ENCODE results near the gene GRB14.
"Not testable (repeated sequence)": the region's sequence is repeated elsewhere in the genome, so short reads cannot be mapped to it uniquely, and the experiment has no call there.

Gene GRB14

DNA sequence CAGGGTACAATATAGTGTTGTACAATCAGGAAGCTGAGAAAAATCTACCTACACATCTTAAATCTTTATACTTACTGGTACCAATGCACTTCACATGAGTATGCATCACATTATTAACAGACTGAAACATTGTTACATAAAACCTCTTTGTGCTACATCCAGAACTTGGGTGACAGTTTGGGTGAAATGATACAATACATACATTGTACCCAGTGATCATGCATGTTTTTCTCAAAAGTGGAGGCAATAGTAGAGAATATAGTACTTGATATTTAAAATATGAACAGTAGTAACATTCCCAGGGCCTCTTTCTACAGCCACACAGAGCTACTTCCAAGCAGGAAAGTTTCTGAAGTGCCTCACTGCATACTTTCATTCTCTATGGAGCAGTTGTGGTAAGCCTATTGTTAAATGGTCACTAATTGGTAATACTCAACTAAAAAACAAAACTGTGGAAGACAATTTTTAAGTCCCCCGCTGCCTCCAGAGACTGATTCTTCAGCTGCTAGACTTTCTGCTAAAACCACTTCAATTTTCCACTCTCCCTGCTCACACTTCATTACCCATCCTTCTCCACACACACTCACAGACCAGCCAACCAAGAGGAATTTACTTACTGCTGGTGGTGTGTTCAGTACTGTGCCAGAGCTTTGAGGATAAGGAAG, 22.9 kb upstream of the GRB14 start:
- H3K36me3 ChIP-seq (ENCODE audit: control insufficient read depth, insufficient read depth, low read length): no peaks in the 10 kb centered on the region
- H3K4me3 ChIP-seq (ENCODE audit: low read depth, low read length): no peak overlapping the region
- no peaks in the 10 kb centered on the region for H3K4me1 ChIP-seq (ENCODE audit: control insufficient read depth, insufficient read depth, low read length)
- no peaks in the 10 kb centered on the region for H3K27me3 ChIP-seq (ENCODE audit: control insufficient read depth, insufficient read depth, low read length)
- no peak overlapping the region for H3K27ac ChIP-seq (ENCODE audit: low read depth, low read length)
- H3K9ac ChIP-seq (ENCODE audit: low read depth, low read length): no peak overlapping the region
- peaks cover 11% of the 10 kb centered on the region for H3K9me3 ChIP-seq (ENCODE audit: control insufficient read depth, insufficient read depth, low read length)

DNA sequence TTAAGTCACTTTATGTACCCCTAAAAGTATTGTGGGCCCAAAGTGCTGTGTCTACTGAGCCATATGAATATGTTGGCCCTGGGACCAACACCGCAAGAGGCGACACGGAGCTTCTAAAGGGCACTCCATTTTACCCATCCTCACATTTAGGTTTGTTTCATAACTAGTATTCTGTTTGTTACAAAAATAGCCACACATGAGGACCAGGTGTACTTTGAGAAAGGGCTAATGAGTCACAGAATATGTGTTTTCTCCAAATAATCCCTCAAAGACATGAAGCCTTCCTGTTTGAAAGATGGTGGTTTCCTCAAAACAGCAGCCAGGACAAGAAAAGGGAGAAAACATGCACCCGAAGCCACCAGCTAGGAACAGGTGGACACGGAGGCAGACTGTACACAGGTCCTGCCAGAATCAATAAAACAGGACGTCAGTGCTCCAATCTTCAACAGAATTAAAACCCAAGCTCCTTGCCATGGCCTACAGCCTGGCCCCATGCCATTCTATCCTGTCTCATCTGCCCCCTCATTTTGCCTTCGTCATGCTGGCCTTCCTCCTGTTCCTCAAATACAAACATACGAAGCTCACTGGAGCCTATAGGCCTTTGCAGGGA, 21.8 kb upstream of the GRB14 start:
- Histone ChIP-seq H3K4me3 (ENCODE audit: low read depth, low read length) (no peak overlapping the region), H3K27me3 (ENCODE audit: control insufficient read depth, insufficient read depth, low read length) (no peaks in the 10 kb centered on the region), H3K4me1 (ENCODE audit: control insufficient read depth, insufficient read depth, low read length) (peaks cover 5% of the 10 kb centered on the region; the same call in 1 of the 2 replicates), H3K9me3 (ENCODE audit: control insufficient read depth, insufficient read depth, low read length) (0 out of 2 replicates have a peak, but pooled peaks cover under 1% of the 10 kb centered on the region), H3K36me3 (ENCODE audit: control insufficient read depth, insufficient read depth, low read length) (no peaks in the 10 kb centered on the region), H3K9ac (ENCODE audit: low read depth, low read length) (no peak overlapping the region), H3K27ac (ENCODE audit: low read depth, low read length) (no peak overlapping the region)

DNA sequence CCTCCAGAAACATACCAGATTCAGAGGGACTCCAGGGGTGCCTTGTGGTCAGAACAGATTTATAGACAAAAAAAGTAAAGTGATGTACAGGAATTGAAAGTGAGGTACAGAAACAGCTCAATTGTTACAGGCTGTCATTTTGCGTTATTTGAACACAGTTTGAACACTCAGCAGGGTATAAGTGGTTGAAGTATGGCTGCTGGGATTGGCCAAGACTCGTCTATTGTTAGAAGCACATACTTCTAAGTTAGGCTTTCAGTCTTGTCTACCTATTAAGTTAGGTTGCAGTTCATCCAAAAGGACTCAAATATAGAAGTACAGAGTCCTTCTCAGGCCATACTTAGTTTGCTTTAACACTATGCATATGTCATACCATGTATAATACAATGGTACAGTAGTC, 21.0 kb upstream of the GRB14 start:
- no peak overlapping the region for H3K4me3 ChIP-seq (ENCODE audit: low read depth, low read length)
- peaks cover 7% of the 10 kb centered on the region; the same call in 1 of the 2 replicates for H3K4me1 ChIP-seq (ENCODE audit: control insufficient read depth, insufficient read depth, low read length)
- H3K27ac ChIP-seq (ENCODE audit: low read depth, low read length): no peak overlapping the region
- H3K27me3 ChIP-seq (ENCODE audit: control insufficient read depth, insufficient read depth, low read length): no peaks in the 10 kb centered on the region
- H3K9ac ChIP-seq (ENCODE audit: low read depth, low read length): no peak overlapping the region
- no peaks in the 10 kb centered on the region for H3K9me3 ChIP-seq (ENCODE audit: control insufficient read depth, insufficient read depth, low read length)
- H3K36me3 ChIP-seq (ENCODE audit: control insufficient read depth, insufficient read depth, low read length): no peaks in the 10 kb centered on the region

DNA sequence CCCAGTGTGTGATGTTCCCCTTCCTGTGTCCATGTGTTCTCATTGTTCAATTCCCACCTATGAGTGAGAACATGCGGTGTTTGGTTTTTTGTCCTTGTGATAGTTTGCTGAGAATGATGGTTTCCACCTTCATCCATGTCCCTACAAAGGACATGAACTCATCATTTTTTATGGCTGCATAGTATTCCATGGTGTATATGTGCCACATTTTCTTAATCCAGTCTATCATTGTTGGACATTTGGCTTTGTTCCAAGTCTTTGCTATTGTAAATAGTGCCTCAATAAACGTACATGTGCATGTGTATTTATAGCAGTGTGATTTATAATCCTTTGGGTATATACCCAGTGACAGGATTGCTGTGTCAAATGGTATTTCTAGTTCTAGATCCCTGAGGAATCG, 7.0 kb upstream of the GRB14 start:
- H3K27me3 ChIP-seq (ENCODE audit: control insufficient read depth, insufficient read depth, low read length); H3K4me3 ChIP-seq (ENCODE audit: low read depth, low read length); H3K36me3 ChIP-seq (ENCODE audit: control insufficient read depth, insufficient read depth, low read length); H3K9me3 ChIP-seq (ENCODE audit: control insufficient read depth, insufficient read depth, low read length); H3K27ac ChIP-seq (ENCODE audit: low read depth, low read length); H3K9ac ChIP-seq (ENCODE audit: low read depth, low read length): not testable (repeated sequence)
- H3K4me1 ChIP-seq (ENCODE audit: control insufficient read depth, insufficient read depth, low read length): peaks cover 11% of the 10 kb centered on the region

DNA sequence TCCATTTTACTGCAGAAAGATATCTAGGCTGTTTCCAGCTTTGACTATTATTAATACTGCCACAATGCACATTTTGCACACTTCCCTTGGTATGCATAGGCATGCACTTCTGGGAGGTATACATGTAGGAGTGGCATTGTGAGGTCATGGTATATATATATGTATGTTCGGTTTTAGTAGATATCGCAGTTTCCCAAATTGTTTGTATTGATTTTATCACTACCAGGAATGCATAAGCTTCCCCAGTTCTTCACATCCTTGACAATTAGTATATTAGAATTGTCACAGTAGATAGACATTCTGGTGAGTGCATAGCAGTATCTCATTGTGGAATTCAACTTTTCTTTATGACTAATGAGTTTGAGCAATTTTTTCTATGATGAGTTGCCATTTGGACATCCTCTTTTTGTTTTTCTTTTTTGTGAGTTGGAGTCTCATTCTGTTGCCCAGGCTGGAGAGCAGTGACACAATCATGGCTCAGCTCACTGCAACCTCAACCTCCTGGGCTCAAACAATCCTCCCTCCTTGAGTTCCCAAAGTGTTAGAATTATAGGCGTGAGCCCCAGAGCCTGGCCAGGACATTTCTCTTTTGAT, 4.2 kb upstream of the GRB14 start:
- Histone ChIP-seq H3K9me3 (ENCODE audit: control insufficient read depth, insufficient read depth, low read length) (no peaks in the 10 kb centered on the region), H3K27ac (ENCODE audit: low read depth, low read length) (no peak overlapping the region), H3K9ac (ENCODE audit: low read depth, low read length) (no peak overlapping the region), H3K4me1 (ENCODE audit: control insufficient read depth, insufficient read depth, low read length) (peaks cover 28% of the 10 kb centered on the region), H3K36me3 (ENCODE audit: control insufficient read depth, insufficient read depth, low read length) (no peaks in the 10 kb centered on the region), H3K27me3 (ENCODE audit: control insufficient read depth, insufficient read depth, low read length) (peaks cover 5% of the 10 kb centered on the region), H3K4me3 (ENCODE audit: low read depth, low read length) (no peak overlapping the region)

DNA sequence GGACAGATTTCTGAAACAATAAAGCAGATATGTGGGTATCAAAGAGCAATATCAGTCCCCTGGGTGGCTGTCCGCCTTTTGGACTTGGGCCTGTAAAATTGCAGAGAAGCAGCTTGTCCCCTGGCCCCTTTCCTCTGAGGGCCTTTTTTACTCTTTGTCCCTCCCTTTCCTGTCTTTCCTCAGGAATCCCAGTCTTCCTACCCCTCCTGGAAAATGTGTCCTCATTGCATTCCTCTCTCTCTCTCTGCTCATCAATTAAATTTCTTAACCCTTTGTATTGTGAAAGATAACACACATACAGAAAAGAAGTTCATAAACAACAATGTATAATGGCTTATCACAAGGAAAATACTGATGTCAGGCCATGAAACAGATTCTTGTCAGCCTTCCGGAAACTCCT, 3.0 kb upstream of the GRB14 start:
- Histone ChIP-seq H3K36me3 (ENCODE audit: control insufficient read depth, insufficient read depth, low read length) (no peaks in the 10 kb centered on the region; the same call in 1 of the 2 replicates), H3K27ac (ENCODE audit: low read depth, low read length) (peak overlapping the region; percentile 10), H3K9me3 (ENCODE audit: control insufficient read depth, insufficient read depth, low read length) (no peaks in the 10 kb centered on the region), H3K27me3 (ENCODE audit: control insufficient read depth, insufficient read depth, low read length) (peaks cover 5% of the 10 kb centered on the region), H3K4me3 (ENCODE audit: low read depth, low read length) (no peak overlapping the region), H3K9ac (ENCODE audit: low read depth, low read length) (no peak overlapping the region), H3K4me1 (ENCODE audit: control insufficient read depth, insufficient read depth, low read length) (peaks cover 36% of the 10 kb centered on the region)

DNA sequence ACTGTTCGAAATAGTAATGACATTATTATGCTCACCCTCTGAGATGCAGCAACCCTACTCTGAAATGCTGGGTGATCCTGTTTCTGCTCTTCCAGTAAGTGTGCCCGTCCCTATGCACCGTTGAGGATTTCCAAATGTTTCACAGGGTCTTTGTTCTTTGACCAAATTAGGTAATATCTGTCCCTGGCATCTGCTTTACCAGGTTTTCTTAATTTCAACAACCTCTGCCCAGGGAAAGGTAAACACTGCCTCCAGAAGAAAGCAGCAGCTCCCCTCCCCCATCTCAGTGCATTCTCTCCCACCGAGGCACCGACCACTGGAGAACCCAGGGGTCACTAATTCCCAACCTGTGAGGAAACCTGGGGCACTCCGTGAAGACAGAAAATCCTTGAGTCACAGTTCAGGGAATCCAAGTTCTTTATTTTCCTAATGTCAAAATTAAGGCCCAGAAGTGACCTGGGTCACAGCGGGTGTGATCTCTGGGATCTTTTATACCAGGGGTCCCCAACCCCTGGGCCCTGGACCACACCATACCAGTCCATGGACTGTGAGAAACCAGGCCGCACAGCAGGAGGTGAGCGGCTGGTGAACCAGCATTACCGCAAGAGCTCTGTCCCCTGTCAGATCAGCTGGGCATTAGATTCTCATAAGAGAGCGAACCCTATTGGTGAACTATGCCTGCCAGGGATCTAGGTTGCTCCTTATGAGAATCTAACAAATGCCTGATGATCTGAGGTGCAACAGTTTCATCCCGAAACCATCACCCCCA, 1.2 kb upstream of the GRB14 start:
- peak overlapping the region; percentile 81 for H3K9ac ChIP-seq (ENCODE audit: low read depth, low read length)
- H3K27ac ChIP-seq (ENCODE audit: low read depth, low read length): peak overlapping the region; percentile 68
- H3K27me3 ChIP-seq (ENCODE audit: control insufficient read depth, insufficient read depth, low read length): peaks cover 5% of the 10 kb centered on the region
- peak overlapping the region; percentile 80 for H3K4me3 ChIP-seq (ENCODE audit: low read depth, low read length)
- peaks cover 36% of the 10 kb centered on the region for H3K4me1 ChIP-seq (ENCODE audit: control insufficient read depth, insufficient read depth, low read length)
- no peaks in the 10 kb centered on the region for H3K9me3 ChIP-seq (ENCODE audit: control insufficient read depth, insufficient read depth, low read length)
- peaks cover 4% of the 10 kb centered on the region for H3K36me3 ChIP-seq (ENCODE audit: control insufficient read depth, insufficient read depth, low read length)

DNA sequence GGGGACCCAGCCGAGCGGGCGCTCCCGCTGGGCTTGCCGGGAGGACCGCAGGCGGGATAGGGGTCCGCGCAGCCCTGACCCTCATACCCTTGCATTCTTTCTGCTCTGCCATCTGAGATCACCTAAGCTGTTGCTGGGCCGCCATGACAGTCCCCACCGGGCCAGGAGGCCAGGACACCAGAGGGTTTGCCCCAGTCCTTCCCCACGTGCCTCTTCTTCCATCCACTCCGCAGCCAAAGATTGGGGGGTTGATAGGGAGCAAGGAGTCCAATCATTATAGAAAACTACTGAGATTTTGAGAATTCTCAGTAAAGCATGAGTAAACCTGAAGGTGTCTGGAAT, 453 bp upstream of the GRB14 start:
- Histone ChIP-seq H3K4me3 (ENCODE audit: low read depth, low read length) (peak overlapping the region; percentile 80), H3K27ac (ENCODE audit: low read depth, low read length) (peak overlapping the region; percentile 68), H3K27me3 (ENCODE audit: control insufficient read depth, insufficient read depth, low read length) (peaks cover 5% of the 10 kb centered on the region)

DNA sequence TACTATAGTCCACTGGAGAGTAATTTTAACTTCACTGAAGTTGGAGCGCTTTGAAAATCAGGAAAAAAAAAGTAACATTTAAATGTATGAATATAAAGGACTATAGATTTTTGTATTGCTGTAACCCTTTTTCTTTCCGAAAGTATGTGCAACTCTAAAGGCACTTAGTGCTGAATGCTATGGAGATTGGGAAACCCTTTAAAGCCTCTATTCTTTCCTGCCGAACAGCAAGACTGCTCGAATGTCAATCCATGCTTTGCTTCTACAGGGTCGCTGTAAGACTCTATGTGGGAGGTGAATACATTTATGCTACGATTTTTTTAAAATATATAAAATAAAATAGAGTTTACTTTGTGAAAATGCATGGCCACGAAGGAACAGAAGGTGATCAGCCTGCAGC, 825 bp downstream of the GRB14 start:
- peak overlapping the region; percentile 75 for H3K27ac ChIP-seq (ENCODE audit: low read depth, low read length)
- H3K9me3 ChIP-seq (ENCODE audit: control insufficient read depth, insufficient read depth, low read length): no peaks in the 10 kb centered on the region
- peak overlapping the region; percentile 85 for H3K9ac ChIP-seq (ENCODE audit: low read depth, low read length)
- peaks cover 36% of the 10 kb centered on the region for H3K4me1 ChIP-seq (ENCODE audit: control insufficient read depth, insufficient read depth, low read length)
- H3K36me3 ChIP-seq (ENCODE audit: control insufficient read depth, insufficient read depth, low read length): peaks cover 4% of the 10 kb centered on the region
- peaks cover 5% of the 10 kb centered on the region for H3K27me3 ChIP-seq (ENCODE audit: control insufficient read depth, insufficient read depth, low read length)
- peak overlapping the region; percentile 71 for H3K4me3 ChIP-seq (ENCODE audit: low read depth, low read length)

More for the DNA sequence above, 453 bp upstream of the GRB14 start:
- Histone ChIP-seq H3K9ac (ENCODE audit: low read depth, low read length) (peak overlapping the region; percentile 81), H3K36me3 (ENCODE audit: control insufficient read depth, insufficient read depth, low read length) (peaks cover 4% of the 10 kb centered on the region), H3K4me1 (ENCODE audit: control insufficient read depth, insufficient read depth, low read length) (peaks cover 36% of the 10 kb centered on the region), H3K9me3 (ENCODE audit: control insufficient read depth, insufficient read depth, low read length) (no peaks in the 10 kb centered on the region)

DNA sequence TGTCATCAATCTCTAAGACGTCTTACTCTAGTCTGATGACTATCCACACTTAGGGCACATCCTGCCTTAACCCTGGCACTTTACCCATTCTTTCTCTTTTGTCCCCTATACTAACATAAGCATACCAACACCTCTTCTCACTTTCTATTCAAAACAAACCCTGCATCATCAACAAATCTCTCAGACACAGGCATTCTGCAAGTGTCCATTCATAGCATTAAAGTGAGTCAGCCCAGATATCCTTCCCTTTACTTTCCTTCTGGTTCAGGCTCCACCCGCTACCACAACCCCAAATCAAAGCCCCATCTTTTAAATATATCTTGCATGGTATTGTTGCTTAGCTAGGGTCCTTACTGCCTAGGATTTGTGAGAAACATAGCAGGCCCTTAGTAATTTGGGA, 3.8 kb downstream of the GRB14 start:
- H3K9me3 ChIP-seq (ENCODE audit: control insufficient read depth, insufficient read depth, low read length): no peaks in the 10 kb centered on the region
- no peak overlapping the region for H3K4me3 ChIP-seq (ENCODE audit: low read depth, low read length)
- H3K27me3 ChIP-seq (ENCODE audit: control insufficient read depth, insufficient read depth, low read length): peaks cover 5% of the 10 kb centered on the region
- peaks cover 17% of the 10 kb centered on the region for H3K4me1 ChIP-seq (ENCODE audit: control insufficient read depth, insufficient read depth, low read length)
- no peak overlapping the region for H3K27ac ChIP-seq (ENCODE audit: low read depth, low read length)
- peaks cover 4% of the 10 kb centered on the region for H3K36me3 ChIP-seq (ENCODE audit: control insufficient read depth, insufficient read depth, low read length)
- no peak overlapping the region for H3K9ac ChIP-seq (ENCODE audit: low read depth, low read length)
